Neural cell (in vitro differentiated cells): Measurements from ENCODE around the gene LY9. TPM values are rescaled to one million over a fixed set of nuclear protein-coding genes. Genes with fewer than 3 reads are reported as not detected.

Source experiments
- H2AFZ ChIP-seq: fragments of 200-600, 300-800 bp; sonication (generic), shearing (Covaris generic); 2 replicates; pipeline ENCODE4 v1.6.0; 2014; ENCODE audit warnings: low read depth, mild to moderate bottlenecking, antibody characterized with exemption, low read length, moderate library complexity
- H3F3A ChIP-seq: fragments of 200-600 bp; shearing (Covaris generic); 2 replicates; pipeline ENCODE4 v1.6.1; 2016; ENCODE audit warnings: mild to moderate bottlenecking, moderate library complexity, mixed read lengths, antibody characterized with exemption, low read length; ENCODE audit not compliant: insufficient read depth, poor library complexity, severe bottlenecking
- H3K27ac ChIP-seq: fragments of 200-600, 300-800 bp; sonication (generic), shearing (Covaris generic); 2 replicates; pipeline ENCODE4 v1.5.1; 2014; ENCODE audit warnings: mild to moderate bottlenecking, low read length, moderate library complexity
- H3K27me3 ChIP-seq: fragments of 300-800, 200-600 bp; sonication (generic), shearing (Covaris generic); 2 replicates; pipeline ENCODE4 v1.6.0; 2014; ENCODE audit warnings: mild to moderate bottlenecking, low read depth, low read length, moderate library complexity; ENCODE audit not compliant: insufficient read depth
- H3K36me3 ChIP-seq: fragments of 300-800, 200-600 bp; sonication (generic), shearing (Covaris generic); 2 replicates; pipeline ENCODE4 v1.5.1; 2014; ENCODE audit warnings: mild to moderate bottlenecking, antibody characterized with exemption, low read length, moderate library complexity; ENCODE audit not compliant: insufficient read depth
- H3K4me2 ChIP-seq: fragments of 300-800, 200-600 bp; sonication (generic), shearing (Covaris generic); 2 replicates; pipeline ENCODE4 v1.6.0; 2014; ENCODE audit warnings: mild to moderate bottlenecking, low read length
- H3K4me3 ChIP-seq: fragments of 300-800, 200-600 bp; sonication (generic), shearing (Covaris generic); 2 replicates; pipeline ENCODE4 v1.5.1; 2014; ENCODE audit warnings: mild to moderate bottlenecking, low read length, moderate library complexity
- H3K79me2 ChIP-seq: fragments of 200-600 bp; shearing (Covaris generic); replicated peaks from 2 replicates; pipeline ENCODE4 v1.6.0; 2014; ENCODE audit warnings: mild to moderate bottlenecking, low read length, moderate library complexity; ENCODE audit not compliant: insufficient read depth
- H3K9ac ChIP-seq: fragments of 300-800, 200-600 bp; sonication (generic), shearing (Covaris generic); 2 replicates; pipeline ENCODE4 v1.6.1; 2016; ENCODE audit warnings: mild to moderate bottlenecking, low read length, mixed read lengths
- H3K9me2 ChIP-seq: fragments of 200-600 bp; shearing (Covaris generic); 2 replicates; pipeline ENCODE4 v1.6.1; 2016; ENCODE audit warnings: mild to moderate bottlenecking, low read length, mixed read lengths; ENCODE audit not compliant: insufficient read depth
- H3K9me3 ChIP-seq: fragments of 200-600, 300-800 bp; sonication (generic), shearing (Covaris generic); 2 replicates; pipeline ENCODE4 v1.6.1; 2016; ENCODE audit warnings: mild to moderate bottlenecking, mixed run types, low read length, moderate library complexity, mixed read lengths
- H4K20me1 ChIP-seq: fragments of 200-600 bp; shearing (Covaris generic); 2 replicates; pipeline ENCODE4 v1.6.1; 2016; ENCODE audit warnings: mild to moderate bottlenecking, mixed run types; ENCODE audit not compliant: insufficient read depth
- EP300 ChIP-seq: fragments of 450-650 bp; conservative IDR thresholded peaks from 2 replicates; pipeline ENCODE4 v1.6.1; 2014; ENCODE audit warnings: antibody characterized with exemption, mild to moderate bottlenecking, moderate library complexity; ENCODE audit not compliant: poor library complexity, severe bottlenecking
- EZH2 ChIP-seq: fragments of 200-600, 300-800 bp; shearing (Covaris generic), sonication (generic); IDR thresholded peaks from 2 replicates; pipeline ENCODE4 v1.6.1; 2014; ENCODE audit warnings: antibody characterized with exemption, low read length, borderline replicate concordance, mild to moderate bottlenecking; ENCODE audit not compliant: insufficient read depth, poor library complexity, severe bottlenecking
- MXI1 ChIP-seq: fragments of 450-650 bp; conservative IDR thresholded peaks from 2 replicates; pipeline ENCODE4 v1.6.1; 2014; ENCODE audit warnings: antibody characterized with exemption, mild to moderate bottlenecking; ENCODE audit not compliant: poor library complexity, severe bottlenecking
- POLR2AphosphoS5 ChIP-seq: IDR thresholded peaks from 2 replicates; pipeline ENCODE4 v1.6.1; 2012
- RAD21 ChIP-seq: fragments of 450-650 bp; conservative IDR thresholded peaks from 2 replicates; pipeline ENCODE4 v1.6.1; 2014; ENCODE audit warnings: antibody characterized with exemption, mild to moderate bottlenecking, moderate library complexity
- SMC3 ChIP-seq: fragments of 450-650 bp; conservative IDR thresholded peaks from 2 replicates; pipeline ENCODE4 v1.6.1; 2014; ENCODE audit warnings: antibody characterized with exemption, mild to moderate bottlenecking, moderate library complexity; ENCODE audit not compliant: poor library complexity
- TAF1 ChIP-seq: IDR thresholded peaks from 2 replicates; pipeline ENCODE4 v1.6.1; 2012; ENCODE audit warnings: low read depth
- polyA plus RNA-seq: library from polyadenylated mRNA; depleted of rRNA; stranded (reverse); fragments of >200 nt; gene quantifications from 2 replicates; pipeline ENCODE4 v1.2.3, GENCODE V29; 2014
- TF ChIP-seq, protein P1 (sequence below): fragments of 450-650 bp; IDR thresholded peaks from 2 replicates; pipeline ENCODE4 v1.5.1; 2014; ENCODE audit warnings: antibody characterized with exemption, mild to moderate bottlenecking, moderate library complexity; ENCODE audit not compliant: poor library complexity, severe bottlenecking
- TF ChIP-seq, protein P2 (sequence below): IDR thresholded peaks from 2 replicates; pipeline ENCODE4 v1.6.1; 2012; ENCODE audit warnings: borderline replicate concordance

The LY9 gene
- polyA plus RNA-seq, 1 donor from 2014 or later = not detected

DNA sequence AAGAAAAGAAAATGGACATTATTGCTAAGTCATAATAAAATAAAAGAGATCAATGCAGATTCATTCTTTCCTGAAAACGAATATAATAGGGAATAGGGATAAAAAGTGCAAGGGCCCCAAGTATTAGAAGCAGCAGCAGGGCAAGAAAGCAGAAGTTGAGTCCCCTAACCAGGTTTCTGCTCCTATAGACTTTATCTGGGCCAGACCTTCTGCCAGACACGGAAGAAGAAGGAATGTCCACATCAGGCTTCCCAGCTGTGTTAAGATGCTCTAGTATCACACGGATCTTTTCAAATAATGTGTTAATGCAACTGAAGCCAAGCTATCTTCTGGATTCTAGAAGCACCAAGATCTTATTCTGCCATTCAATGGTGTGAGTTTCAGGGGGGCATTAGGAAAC is 39.8 kb downstream of the LY9 start:
- no peak overlapping the region for H3K27ac ChIP-seq
- no peak overlapping the region for H3K4me2 ChIP-seq
- no peaks in the 10 kb centered on the region for H3K9me2 ChIP-seq
- no peak overlapping the region for H2AFZ ChIP-seq
- no peak overlapping the region for H3K4me3 ChIP-seq
- no peaks in the 10 kb centered on the region for H3K36me3 ChIP-seq
- no peaks in the 10 kb centered on the region for H3K79me2 ChIP-seq
- H3K27me3 ChIP-seq = no peaks in the 10 kb centered on the region
- TF ChIP-seq MXI1 = no peak
- no peaks in the 10 kb centered on the region for H4K20me1 ChIP-seq
- no peaks in the 10 kb centered on the region for H3F3A ChIP-seq
- no peak overlapping the region for H3K9ac ChIP-seq
- H3K9me3 ChIP-seq = no peaks in the 10 kb centered on the region

DNA sequence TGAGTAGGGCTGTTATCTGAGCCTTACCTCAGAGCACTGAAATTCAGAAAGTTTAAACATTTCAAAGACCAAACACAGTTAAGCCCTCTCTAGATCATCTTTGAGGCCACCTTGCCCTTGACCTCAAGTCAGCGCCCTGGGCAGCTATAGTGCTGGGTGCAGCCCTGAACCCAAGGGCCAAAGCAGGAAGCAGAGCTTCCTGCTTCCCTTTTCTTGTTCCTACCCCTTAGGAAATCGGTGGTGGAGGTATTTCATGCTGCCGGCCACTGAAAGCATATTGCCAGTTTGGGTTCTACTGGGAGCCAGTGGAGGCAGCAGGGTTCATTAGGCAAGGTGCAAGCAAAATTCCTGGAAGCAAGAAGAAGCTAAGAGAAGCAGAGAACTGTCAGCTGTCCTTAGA is 40.6 kb downstream of the LY9 start:
- Histone ChIP-seq H3K27ac (no peak overlapping the region), H3F3A (no peaks in the 10 kb centered on the region), H3K36me3 (no peaks in the 10 kb centered on the region), H3K4me2 (no peak overlapping the region), H2AFZ (no peak overlapping the region), H3K9me3 (no peaks in the 10 kb centered on the region), H3K9ac (no peak overlapping the region), H3K9me2 (no peaks in the 10 kb centered on the region), H3K79me2 (no peaks in the 10 kb centered on the region), H3K4me3 (no peak overlapping the region), H3K27me3 (no peaks in the 10 kb centered on the region), H4K20me1 (no peaks in the 10 kb centered on the region)
- TF ChIP-seq EZH2 = no peak
- TF ChIP-seq, protein P1, sequence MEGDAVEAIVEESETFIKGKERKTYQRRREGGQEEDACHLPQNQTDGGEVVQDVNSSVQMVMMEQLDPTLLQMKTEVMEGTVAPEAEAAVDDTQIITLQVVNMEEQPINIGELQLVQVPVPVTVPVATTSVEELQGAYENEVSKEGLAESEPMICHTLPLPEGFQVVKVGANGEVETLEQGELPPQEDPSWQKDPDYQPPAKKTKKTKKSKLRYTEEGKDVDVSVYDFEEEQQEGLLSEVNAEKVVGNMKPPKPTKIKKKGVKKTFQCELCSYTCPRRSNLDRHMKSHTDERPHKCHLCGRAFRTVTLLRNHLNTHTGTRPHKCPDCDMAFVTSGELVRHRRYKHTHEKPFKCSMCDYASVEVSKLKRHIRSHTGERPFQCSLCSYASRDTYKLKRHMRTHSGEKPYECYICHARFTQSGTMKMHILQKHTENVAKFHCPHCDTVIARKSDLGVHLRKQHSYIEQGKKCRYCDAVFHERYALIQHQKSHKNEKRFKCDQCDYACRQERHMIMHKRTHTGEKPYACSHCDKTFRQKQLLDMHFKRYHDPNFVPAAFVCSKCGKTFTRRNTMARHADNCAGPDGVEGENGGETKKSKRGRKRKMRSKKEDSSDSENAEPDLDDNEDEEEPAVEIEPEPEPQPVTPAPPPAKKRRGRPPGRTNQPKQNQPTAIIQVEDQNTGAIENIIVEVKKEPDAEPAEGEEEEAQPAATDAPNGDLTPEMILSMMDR = no peak
- TF ChIP-seq TAF1 = no peak
- TF ChIP-seq SMC3 = no peak
- TF ChIP-seq RAD21 = no peak

DNA sequence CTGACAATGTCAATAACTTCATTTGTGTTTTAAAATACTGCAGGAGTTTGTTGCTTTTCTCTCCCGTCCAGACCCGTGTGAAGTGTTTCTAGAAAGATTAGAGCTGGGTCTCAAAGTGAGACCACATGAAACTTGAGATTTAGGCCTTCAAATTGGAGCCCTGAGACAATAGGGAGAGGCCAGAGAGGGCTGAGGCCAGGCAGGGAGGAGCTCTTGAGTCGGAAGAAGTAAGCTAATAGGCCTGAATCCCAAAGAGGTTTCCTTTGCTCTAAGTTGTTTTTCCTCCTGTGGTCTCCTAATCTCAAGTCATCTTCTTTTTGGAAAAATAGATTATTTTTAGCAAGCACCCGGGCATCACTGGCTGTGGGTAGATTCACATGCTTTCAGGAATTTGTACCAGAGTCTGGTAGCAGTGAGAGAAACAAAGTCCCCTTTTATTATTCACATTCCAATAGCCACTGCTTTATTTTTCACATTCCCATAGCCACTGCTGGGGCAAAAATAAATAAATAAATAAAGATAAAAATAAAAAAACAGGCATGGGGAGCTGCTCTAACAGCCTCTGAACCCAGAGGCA is 41.1 kb downstream of the LY9 start:
- no peaks in the 10 kb centered on the region for H3K9me2 ChIP-seq
- no peak overlapping the region for H3K27ac ChIP-seq
- no peak overlapping the region for H3K4me3 ChIP-seq
- no peak overlapping the region for H3K4me2 ChIP-seq
- no peaks in the 10 kb centered on the region for H3K27me3 ChIP-seq
- no peaks in the 10 kb centered on the region for H3F3A ChIP-seq
- TF ChIP-seq, protein P1 = no peak
- TF ChIP-seq, protein P2, sequence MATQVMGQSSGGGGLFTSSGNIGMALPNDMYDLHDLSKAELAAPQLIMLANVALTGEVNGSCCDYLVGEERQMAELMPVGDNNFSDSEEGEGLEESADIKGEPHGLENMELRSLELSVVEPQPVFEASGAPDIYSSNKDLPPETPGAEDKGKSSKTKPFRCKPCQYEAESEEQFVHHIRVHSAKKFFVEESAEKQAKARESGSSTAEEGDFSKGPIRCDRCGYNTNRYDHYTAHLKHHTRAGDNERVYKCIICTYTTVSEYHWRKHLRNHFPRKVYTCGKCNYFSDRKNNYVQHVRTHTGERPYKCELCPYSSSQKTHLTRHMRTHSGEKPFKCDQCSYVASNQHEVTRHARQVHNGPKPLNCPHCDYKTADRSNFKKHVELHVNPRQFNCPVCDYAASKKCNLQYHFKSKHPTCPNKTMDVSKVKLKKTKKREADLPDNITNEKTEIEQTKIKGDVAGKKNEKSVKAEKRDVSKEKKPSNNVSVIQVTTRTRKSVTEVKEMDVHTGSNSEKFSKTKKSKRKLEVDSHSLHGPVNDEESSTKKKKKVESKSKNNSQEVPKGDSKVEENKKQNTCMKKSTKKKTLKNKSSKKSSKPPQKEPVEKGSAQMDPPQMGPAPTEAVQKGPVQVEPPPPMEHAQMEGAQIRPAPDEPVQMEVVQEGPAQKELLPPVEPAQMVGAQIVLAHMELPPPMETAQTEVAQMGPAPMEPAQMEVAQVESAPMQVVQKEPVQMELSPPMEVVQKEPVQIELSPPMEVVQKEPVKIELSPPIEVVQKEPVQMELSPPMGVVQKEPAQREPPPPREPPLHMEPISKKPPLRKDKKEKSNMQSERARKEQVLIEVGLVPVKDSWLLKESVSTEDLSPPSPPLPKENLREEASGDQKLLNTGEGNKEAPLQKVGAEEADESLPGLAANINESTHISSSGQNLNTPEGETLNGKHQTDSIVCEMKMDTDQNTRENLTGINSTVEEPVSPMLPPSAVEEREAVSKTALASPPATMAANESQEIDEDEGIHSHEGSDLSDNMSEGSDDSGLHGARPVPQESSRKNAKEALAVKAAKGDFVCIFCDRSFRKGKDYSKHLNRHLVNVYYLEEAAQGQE = no peak
- TF ChIP-seq MXI1 (no peak), EZH2 (no peak), EP300 (no peak), TAF1 (no peak), RAD21 (no peak), POLR2AphosphoS5 (no peak), SMC3 (no peak)
- H3K9ac ChIP-seq = no peak overlapping the region
- no peaks in the 10 kb centered on the region for H3K79me2 ChIP-seq
- H2AFZ ChIP-seq = no peak overlapping the region
- no peaks in the 10 kb centered on the region for H3K9me3 ChIP-seq
- no peaks in the 10 kb centered on the region for H4K20me1 ChIP-seq
- H3K36me3 ChIP-seq = no peaks in the 10 kb centered on the region
